OCI-LY3 (cell line): Measurements from ENCODE around the gene KDM7A.

ENCODE experiments used
- CTCF ChIP-seq: fragments of 200-600, 300-600 bp; sonication (generic); IDR thresholded peaks from 2 replicates; pipeline ENCODE4 v1.5.1; 2014; ENCODE audit warnings: antibody characterized with exemption, low read length, low read depth
- EZH2phosphoT487 ChIP-seq: fragments of 200-600 bp; shearing (Covaris generic); IDR thresholded peaks from 2 replicates; pipeline ENCODE4 v1.6.1; 2018; ENCODE audit warnings: antibody characterized with exemption, mixed run types, low read depth

GRCh38 chr7:140054751-140055150 lies 122.0 kb downstream of the KDM7A start:
- TF ChIP-seq CTCF (no peak), EZH2phosphoT487 (no peak)
